ENCODE results near the gene TNFRSF6B. TPM values are rescaled to one million over a fixed set of nuclear protein-coding genes. Genes with fewer than 3 reads are reported as not detected.
"Not testable (repeated sequence)": the region's sequence is repeated elsewhere in the genome, so short reads cannot be mapped to it uniquely, and the experiment has no call there.

Gene TNFRSF6B
- total RNA-seq, 4 donors from 2014 or later, result 10.5 to 91.9 (median 12.3) TPM

DNA sequence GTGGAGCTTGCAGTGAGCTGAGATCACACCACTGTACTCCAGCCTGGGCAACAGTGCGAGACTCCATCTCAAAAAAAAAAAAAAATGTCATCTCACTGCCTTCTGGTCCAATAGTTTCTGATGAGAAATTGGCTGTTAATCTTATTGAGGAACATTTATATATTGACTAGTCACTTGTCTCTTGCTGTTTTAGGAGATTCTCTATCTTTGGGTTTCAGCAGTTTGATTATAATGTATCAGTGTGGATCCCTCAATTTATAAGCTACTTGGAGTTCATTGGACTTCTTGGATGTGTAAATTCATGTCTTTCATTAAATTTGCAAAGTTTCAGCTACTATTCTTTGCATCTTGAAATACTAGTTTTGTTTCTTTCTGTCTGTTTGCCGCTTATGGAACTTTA is 22.5 kb downstream of the TNFRSF6B start:
- ATAC-seq (ENCODE audit: low FRiP score) (no peak), DNase-seq (ENCODE audit: low spot score) (no peak)
- TF ChIP-seq, protein P1, sequence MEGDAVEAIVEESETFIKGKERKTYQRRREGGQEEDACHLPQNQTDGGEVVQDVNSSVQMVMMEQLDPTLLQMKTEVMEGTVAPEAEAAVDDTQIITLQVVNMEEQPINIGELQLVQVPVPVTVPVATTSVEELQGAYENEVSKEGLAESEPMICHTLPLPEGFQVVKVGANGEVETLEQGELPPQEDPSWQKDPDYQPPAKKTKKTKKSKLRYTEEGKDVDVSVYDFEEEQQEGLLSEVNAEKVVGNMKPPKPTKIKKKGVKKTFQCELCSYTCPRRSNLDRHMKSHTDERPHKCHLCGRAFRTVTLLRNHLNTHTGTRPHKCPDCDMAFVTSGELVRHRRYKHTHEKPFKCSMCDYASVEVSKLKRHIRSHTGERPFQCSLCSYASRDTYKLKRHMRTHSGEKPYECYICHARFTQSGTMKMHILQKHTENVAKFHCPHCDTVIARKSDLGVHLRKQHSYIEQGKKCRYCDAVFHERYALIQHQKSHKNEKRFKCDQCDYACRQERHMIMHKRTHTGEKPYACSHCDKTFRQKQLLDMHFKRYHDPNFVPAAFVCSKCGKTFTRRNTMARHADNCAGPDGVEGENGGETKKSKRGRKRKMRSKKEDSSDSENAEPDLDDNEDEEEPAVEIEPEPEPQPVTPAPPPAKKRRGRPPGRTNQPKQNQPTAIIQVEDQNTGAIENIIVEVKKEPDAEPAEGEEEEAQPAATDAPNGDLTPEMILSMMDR (IDR thresholded peaks at IDR 0.05), result no peak

DNA sequence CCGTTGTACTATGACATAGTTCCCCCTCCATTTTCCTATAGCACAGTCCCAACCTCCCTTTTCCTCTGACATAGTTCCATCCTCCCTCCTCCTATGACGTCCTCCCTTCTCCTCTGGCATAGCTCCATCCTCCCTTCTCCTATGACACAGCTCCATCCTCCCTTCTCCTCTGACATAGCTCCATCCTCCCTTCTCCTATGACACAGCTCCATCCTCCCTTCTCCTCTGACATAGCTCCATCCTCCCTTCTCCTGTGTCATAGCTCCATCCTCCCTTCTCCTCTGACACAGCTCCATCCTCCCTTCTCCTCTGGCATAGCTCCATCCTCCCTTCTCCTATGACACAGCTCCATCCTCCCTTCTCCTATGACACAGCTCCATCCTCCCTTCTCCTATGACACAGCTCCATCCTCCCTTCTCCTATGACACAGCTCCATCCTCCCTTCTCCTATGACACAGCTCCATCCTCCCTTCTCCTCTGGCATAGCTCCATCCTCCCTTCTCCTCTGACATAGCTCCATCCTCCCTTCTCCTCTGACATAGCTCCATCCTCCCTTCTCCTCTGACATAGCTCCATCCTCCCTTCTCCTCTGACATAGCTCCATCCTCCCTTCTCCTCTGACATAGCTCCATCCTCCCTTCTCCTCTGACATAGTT is 26.6 kb downstream of the TNFRSF6B start:
- ATAC-seq (ENCODE audit: low FRiP score); DNase-seq (ENCODE audit: low spot score): not testable (repeated sequence)

DNA sequence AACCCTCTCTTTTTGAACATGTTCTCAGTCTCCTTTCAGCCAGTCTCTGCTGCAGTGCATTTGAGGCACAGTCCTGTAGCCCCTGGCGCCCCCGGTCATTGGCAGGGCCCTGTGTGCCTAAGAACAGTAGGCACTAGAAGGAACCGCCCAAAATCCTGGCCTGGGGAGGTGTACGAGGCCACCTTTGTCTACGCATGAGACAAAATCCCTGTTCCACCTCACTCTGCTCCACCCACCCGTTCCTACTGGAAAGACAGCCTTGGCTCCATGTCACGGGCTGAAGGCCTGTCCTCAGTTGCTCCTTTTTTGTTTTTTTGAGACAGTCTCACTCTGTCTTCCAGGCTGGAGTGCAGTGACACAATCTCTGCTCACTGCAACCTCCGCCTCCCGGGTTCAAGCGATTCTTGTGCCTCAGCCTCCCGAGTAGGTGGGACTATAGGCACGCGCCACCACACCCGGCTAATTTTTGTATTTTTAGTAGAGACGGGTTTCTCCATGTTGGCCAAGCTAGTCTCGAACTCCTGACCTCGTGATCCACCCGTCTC is 33.8 kb downstream of the TNFRSF6B start:
- ATAC-seq (ENCODE audit: low FRiP score); DNase-seq (ENCODE audit: low spot score): not testable (repeated sequence)

DNA sequence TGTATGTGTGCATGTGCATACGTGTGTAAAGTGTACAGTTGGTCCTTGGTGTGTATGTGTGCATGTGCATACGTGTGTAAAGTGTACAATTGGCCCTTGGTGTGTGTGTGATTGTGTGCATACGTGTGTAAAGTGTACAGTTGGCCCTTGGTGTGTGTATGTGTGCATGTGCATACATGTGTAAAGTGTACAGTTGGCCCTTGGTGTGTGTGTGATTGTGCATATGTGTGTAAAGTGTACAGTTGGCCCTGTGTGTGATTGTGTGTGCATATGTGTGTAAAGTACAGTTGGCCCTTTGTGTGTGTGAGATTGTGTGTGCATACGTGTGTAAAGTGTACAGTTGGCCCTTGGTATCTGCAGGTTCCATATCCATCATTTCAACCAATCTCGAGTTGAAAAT is 35.0 kb downstream of the TNFRSF6B start:
- TF ChIP-seq, protein P1 (IDR thresholded peaks at IDR 0.05), result no peak
- no peak for ATAC-seq (ENCODE audit: low FRiP score)
- no peak for DNase-seq (ENCODE audit: low spot score)

DNA sequence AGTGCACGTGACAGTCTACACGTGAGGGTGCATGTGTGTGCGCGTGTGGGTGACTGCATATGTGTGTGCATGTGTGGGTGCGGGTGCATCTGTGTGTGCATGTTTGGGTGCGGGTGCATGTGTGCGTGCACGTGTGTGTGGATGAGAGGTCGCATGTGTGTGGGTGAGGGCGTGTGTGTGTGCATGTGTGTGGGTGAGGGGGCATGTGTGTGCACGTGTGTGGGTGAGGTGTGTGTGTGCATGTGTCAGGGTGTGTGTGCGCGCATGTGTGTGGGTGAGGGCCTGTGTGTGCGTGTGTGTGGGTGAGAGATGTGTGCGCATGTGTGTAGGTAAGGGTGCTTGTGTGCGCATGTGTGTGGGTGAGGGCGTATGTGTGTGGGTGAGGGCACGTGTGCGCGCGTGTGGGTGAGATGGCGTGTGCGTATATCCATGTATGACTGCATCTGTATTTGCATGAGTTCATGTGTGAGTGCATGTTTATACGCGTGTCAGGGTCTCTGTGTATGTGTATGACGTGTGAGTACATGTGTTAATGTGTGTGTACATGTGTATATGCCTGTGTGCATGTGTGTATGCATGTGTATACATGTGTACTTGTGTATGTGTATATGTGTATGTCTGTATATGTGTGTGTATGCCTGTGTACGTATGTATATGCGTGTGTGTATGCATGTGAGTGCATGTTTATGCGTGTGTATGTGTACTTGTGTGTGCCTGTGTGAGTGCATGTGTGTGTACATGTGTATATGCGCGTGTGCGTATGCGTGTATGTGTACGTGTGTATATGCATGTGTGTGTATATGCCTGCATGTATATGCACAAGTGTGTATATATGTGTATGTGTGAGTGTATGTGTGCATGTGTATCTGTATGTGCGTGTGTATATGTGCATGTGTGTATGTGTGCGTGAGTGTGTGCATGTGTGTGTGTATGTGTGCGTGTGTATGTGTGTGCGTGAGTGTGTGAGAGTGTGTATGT is 36.0 kb downstream of the TNFRSF6B start:
- TF ChIP-seq, protein P1 (IDR thresholded peaks at IDR 0.05), result no peak
- DNase-seq (ENCODE audit: low spot score) (no peak), ATAC-seq (ENCODE audit: low FRiP score) (no peak)

DNA sequence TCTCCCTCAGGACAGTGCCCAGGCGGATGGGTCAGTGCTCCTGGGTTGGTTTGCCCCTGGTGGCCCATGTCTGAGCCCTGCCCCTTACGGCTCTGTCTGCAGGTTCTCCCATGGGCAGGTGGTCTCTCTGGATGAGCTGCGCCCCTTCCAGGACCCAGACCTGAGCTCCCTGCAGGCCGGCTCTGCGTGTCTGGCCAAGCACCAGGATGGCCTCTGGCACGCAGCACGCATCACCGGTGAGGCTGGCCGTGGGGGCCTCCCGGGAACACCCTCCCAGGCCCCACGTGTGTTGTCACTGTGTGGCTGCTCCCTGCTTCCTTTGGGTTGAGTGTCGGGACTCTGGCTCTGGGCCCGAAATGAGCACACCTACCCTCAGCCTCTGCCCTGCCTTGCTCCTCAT is 36.7 kb downstream of the TNFRSF6B start:
- DNase-seq (ENCODE audit: low spot score) (no peak), ATAC-seq (ENCODE audit: low FRiP score) (no peak)
- TF ChIP-seq, protein P1 (IDR thresholded peaks at IDR 0.05), result no peak

DNA sequence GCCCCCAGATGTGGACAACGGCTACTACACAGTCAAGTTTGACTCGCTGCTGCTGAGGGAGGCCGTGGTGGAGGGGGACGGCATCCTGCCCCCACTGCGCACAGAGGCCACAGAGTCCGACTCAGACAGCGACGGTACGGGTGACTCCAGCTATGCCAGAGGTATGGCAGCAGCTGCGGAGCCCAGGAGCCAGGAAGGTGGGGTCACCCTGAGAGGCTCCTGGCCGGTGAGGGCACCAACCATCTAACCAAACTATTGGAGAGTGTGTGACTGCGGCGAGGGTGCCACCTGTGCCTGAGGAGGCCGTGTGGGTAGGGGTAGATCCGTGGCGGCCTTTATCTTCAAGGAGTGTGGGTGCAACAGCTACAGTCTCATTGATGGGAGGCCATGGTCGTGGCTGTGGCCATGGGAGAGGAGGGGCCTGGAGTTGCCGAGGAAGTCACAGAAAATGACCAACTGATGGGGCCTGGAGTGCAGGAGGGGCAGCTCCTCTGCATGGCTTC is 37.2 kb downstream of the TNFRSF6B start:
- ATAC-seq (ENCODE audit: low FRiP score) (no peak), DNase-seq (ENCODE audit: low spot score) (no peak)
- TF ChIP-seq, protein P1 (IDR thresholded peaks at IDR 0.05), result no peak

Measured in omental fat pad (tissue), 4 donors.